HL-60 (cell line): ENCODE results near the gene SLC1A5.

ENCODE experiments used
- DNase-seq, 2 experiments: peaks; one replicate each; pipeline ENCODE4 v3.0.0-alpha.2; 2010 to 2020; ENCODE audit warnings: low read depth in 1 of 2, low spot score in 1 of 2
- H3K27ac ChIP-seq: fragments of 250-450 bp; sonication (Bioruptor Pico); replicated peaks from 2 replicates; pipeline ENCODE4 v1.5.1; 2020; ENCODE audit warnings: mild to moderate bottlenecking, moderate library complexity
- H3K27me3 ChIP-seq: fragments of 250-450 bp; sonication (Bioruptor Pico); 2 replicates; pipeline ENCODE4 v1.5.1; 2021; ENCODE audit warnings: mild to moderate bottlenecking, moderate library complexity; ENCODE audit not compliant: insufficient read depth, poor library complexity, severe bottlenecking
- H3K4me3 ChIP-seq: replicated peaks from 2 replicates; pipeline ENCODE4 v1.5.1; 2011; ENCODE audit warnings: mild to moderate bottlenecking, control low read depth, low read length; ENCODE audit not compliant: insufficient read depth
- CTCF ChIP-seq: IDR thresholded peaks from one replicate; pipeline ENCODE4 v1.5.1; 2011; ENCODE audit warnings: low read length, control low read depth, inconsistent platforms; ENCODE audit not compliant: insufficient read depth
- GABPA ChIP-seq: IDR thresholded peaks from 2 replicates; pipeline ENCODE4 v1.6.1; 2012; ENCODE audit warnings: low read depth
- POLR2AphosphoS5 ChIP-seq: IDR thresholded peaks from 2 replicates; pipeline ENCODE4 v1.6.1; 2012; ENCODE audit warnings: low read depth
- REST ChIP-seq: IDR thresholded peaks from 2 replicates; pipeline ENCODE4 v1.6.1; 2012; ENCODE audit warnings: low read depth; ENCODE audit not compliant: insufficient replicate concordance
- SPI1 ChIP-seq: IDR thresholded peaks from 2 replicates; pipeline ENCODE4 v1.6.1; 2012; ENCODE audit warnings: low read depth, mild to moderate bottlenecking, borderline replicate concordance

SLC1A5 gene

GRCh38 chr19:46834121-46834520, 45.7 kb upstream of the SLC1A5 start:
- no peak for TF ChIP-seq SPI1
- no peak for TF ChIP-seq CTCF
- TF ChIP-seq REST = no peak
- H3K27me3 ChIP-seq = no peaks in the 10 kb centered on the region
- DNase-seq = no peak
- no peak overlapping the region for H3K4me3 ChIP-seq
- no peak overlapping the region for H3K27ac ChIP-seq

- TF ChIP-seq POLR2AphosphoS5 = no peak
- no peak for TF ChIP-seq REST
- TF ChIP-seq SPI1 = no peak
- Histone ChIP-seq H3K27ac (no peak overlapping the region), H3K4me3 (no peak overlapping the region), H3K27me3 (no peaks in the 10 kb centered on the region)
- DNase-seq = no peak
Measured at GRCh38 chr19:46830864-46831263, 42.5 kb upstream of the SLC1A5 start.

- H3K27me3 ChIP-seq = no peaks in the 10 kb centered on the region
- no peak for DNase-seq
- no peak overlapping the region for H3K27ac ChIP-seq
- H3K4me3 ChIP-seq = no peak overlapping the region
- TF ChIP-seq REST = no peak
- no peak for TF ChIP-seq POLR2AphosphoS5
- no peak for TF ChIP-seq GABPA
- no peak for TF ChIP-seq SPI1
- TF ChIP-seq CTCF = no peak
Measured at GRCh38 chr19:46828484-46828883, 40.1 kb upstream of the SLC1A5 start.

- no peak overlapping the region for H3K4me3 ChIP-seq
- no peaks in the 10 kb centered on the region for H3K27me3 ChIP-seq
- no peak overlapping the region for H3K27ac ChIP-seq
- no peak for DNase-seq
- no peak for TF ChIP-seq SPI1
- TF ChIP-seq POLR2AphosphoS5 = no peak
- no peak for TF ChIP-seq GABPA
- no peak for TF ChIP-seq REST
- no peak for TF ChIP-seq CTCF
Measured at GRCh38 chr19:46825731-46826055, 37.3 kb upstream of the SLC1A5 start.
